H7 (cell line): ENCODE measurements around the gene DDX43. TPM values are rescaled to one million over a fixed set of nuclear protein-coding genes. Genes with fewer than 3 reads are reported as not detected.

Experiments used
- DNase-seq: peaks from one replicate; pipeline ENCODE4 v3.0.0; 2012
- H3K27me3 ChIP-seq: 2 replicates; pipeline ENCODE4 v1.6.0; 2011; ENCODE audit warnings: mild to moderate bottlenecking, low read length; ENCODE audit not compliant: control insufficient read depth, insufficient read depth
- H3K36me3 ChIP-seq: replicated peaks from 2 replicates; pipeline ENCODE4 v1.5.1; 2011; ENCODE audit warnings: low read length; ENCODE audit not compliant: control insufficient read depth, insufficient read depth
- H3K4me3 ChIP-seq: 2 replicates; pipeline ENCODE4 v1.5.1; 2011; ENCODE audit warnings: low read depth, mild to moderate bottlenecking, control low read depth, low read length, moderate library complexity; ENCODE audit not compliant: insufficient read depth
- total RNA-seq: library from RNA; depleted of rRNA; stranded (reverse); fragments of >200 nt; shearing (Covaris generic); gene quantifications from 2 replicates; pipeline ENCODE4 v1.2.3, GENCODE V29; 2014; rRNA removed

The DDX43 gene
- total RNA-seq = 0.07 and 0.15 TPM in 2 replicates

DNA sequence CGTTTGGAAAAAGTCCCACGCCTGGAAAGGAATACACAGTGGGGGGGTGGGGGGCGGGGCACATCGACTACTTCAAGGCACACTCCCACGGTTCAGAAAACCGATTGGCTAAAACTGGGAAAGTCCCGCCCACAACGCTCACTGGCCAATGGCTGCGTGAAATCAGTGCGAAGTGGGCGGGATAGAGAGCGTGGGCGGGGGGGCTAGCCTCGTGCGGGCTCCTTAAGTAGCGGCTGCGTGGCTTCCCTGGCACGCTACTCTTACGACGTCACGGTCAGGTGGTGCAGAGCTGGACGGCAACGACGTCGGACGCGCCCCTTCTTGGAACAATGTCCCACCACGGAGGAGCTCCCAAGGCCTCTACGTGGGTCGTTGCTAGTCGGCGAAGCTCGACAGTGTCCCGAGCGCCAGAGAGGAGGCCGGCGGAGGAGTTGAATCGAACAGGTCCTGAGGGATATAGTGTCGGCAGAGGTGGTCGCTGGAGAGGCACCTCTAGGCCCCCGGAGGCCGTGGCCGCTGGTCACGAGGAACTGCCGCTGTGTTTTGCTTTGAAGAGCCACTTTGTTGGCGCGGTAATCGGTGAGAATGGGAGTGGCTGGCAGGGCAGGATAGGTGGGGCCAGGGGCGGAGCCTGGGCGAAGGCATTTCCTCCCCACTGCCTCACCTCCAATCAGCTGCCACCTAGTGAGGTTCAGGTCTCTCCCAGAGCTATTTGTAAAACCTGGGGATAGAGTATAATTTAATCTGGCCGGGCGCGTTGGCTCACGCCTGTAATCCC is at the start of gene DDX43:
Gene DDX43 (plus strand): TSS at position 252 of the 778 bp plus-strand sequence. CDS start 78 bp downstream, at position 330.
- Histone ChIP-seq H3K27me3 (no peaks in the 10 kb centered on the region), H3K36me3 (no peaks in the 10 kb centered on the region), H3K4me3 (no peak within 1 kb of the TSS)
- DNase-seq = peak; percentile 65

DNA sequence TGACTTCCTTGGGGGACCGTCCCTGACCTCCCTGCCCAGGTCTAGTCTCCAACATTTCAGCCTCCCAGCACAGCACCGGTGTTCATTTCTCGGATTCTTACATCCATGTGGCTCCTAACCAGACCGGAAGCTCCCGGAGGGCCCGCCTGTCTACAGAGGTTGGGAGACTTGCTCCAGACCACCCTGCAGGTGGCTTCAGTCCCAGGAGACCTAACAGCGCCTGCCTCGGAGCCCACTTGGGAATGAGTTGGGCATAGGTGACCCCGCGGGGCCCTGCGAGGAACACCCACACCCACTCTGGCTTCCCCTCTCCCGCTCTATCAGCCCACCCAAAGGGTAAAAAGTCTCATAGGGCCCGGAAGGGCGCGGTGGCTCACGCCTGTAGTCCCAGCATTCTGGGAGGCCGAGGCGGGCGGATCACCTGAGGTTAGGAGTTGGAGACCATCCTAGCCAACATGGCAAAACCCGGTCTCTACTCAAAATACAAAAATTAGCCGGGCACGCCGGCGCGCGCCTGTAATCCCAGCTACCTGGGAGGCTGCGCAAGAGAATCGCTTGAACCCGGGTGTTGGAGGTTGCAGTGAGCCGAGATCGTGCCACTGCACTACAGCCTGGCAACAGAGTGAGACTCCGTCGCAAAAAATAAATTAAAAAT is 46.0 kb upstream of the DDX43 start:
- no peaks in the 10 kb centered on the region for H3K36me3 ChIP-seq
- no peaks in the 10 kb centered on the region for H3K27me3 ChIP-seq
- peak; percentile 61 for DNase-seq
- H3K4me3 ChIP-seq = no peak overlapping the region

DNA sequence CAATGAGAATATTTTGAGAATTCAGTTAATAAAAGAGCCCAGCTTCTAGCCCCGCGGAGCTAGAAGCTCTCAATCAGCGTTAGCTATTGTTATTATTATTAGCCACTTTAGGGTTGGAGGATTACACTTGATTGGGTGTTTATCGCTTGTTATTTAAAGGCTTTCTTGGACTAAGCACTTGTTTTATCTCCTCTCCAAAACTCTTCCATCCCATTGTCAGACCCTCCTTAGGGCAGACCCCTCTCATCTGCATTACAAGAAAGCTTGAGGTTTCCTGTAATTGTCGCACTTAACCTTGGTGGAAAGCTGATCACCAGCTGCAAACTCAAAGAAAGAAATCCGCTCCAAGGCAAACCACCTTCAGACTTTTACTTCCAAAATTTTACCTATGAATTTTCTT is 45.3 kb upstream of the DDX43 start:
- peak; percentile 85 for DNase-seq
- Histone ChIP-seq H3K4me3 (no peak overlapping the region), H3K27me3 (no peaks in the 10 kb centered on the region), H3K36me3 (no peaks in the 10 kb centered on the region)

DNA sequence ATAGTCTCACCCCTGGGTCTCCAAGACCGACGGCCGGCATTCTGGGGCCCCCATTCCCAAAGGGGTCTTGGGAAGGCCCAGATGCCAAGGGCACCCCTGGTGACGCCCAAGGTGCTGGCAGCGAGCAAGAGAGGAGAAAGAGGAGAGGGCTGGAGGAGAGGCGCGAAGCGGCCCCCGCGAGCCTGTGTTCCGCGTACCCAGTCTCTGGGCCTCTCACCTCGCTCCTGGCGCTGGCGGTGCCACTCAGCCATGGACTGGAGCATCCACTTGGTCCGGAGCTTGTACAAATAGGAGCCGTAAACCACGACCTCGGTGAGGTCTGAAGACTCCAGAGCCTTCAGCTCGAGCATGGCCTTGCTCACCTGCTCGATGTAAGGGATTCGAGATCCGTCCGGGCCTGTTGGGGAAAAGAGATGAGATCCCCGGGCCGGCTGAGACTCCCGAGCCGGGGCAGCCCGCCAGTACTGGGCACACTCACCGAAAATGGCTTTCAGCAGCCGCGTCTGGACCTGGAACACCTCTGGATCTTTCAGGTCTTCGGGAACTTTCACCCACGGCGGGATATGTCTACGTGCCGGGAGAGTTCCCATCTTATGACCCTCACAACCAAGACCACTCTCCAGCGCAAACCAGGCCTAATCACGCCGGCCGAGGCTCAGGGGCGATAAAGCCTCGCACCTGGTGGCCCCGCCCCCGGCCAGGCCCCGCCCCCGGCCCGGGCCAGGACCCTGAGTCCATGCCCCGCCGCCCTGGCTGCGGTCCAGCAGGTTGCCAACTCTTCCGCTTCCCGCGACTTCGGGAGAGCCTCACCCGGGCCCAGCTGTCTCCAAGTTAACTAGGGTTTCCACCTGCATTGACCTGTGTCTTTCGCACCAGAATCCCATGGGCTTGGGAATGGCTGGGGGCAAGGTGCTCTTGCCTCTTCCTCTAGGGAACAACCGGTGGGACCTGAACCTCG is 40.7 kb upstream of the DDX43 start, which contains the start of gene DPPA5:
Gene DPPA5 (minus strand): TSS at position 641 of the 958 bp plus-strand sequence. CDS start 51 bp downstream, at position 590.
- Histone ChIP-seq H3K36me3 (no peaks in the 10 kb centered on the region), H3K27me3 (no peaks in the 10 kb centered on the region), H3K4me3 (no peak within 1 kb of the TSS)
- DNase-seq = peak; percentile 60

DNA sequence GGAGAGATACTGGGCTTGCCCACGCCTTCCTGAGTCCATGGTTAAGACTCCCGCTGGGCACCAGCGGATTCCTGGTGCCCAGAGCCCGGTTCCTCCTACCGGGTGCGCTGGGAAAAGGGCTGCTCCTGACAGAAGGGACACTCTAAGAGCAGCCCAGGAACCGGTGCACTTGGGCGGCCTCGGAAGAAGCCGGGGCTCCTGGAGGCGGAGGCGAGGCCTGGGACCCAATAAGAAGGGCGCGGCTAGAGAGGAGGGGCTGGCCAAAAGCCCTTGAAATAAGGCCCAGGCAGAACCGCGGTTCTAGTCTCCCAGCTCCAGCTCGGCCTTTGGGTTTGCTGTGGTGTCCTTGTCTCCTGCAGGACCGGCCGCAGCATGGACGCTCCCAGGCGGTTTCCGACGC is 32.3 kb upstream of the DDX43 start, which contains the start of gene KHDC3L:
Gene KHDC3L (plus strand): TSS at position 301 of the 400 bp plus-strand sequence. CDS start 72 bp downstream, at position 373.
- Histone ChIP-seq H3K36me3 (no peaks in the 10 kb centered on the region), H3K27me3 (no peaks in the 10 kb centered on the region), H3K4me3 (no peak within 1 kb of the TSS)
- DNase-seq = peak; percentile 46

DNA sequence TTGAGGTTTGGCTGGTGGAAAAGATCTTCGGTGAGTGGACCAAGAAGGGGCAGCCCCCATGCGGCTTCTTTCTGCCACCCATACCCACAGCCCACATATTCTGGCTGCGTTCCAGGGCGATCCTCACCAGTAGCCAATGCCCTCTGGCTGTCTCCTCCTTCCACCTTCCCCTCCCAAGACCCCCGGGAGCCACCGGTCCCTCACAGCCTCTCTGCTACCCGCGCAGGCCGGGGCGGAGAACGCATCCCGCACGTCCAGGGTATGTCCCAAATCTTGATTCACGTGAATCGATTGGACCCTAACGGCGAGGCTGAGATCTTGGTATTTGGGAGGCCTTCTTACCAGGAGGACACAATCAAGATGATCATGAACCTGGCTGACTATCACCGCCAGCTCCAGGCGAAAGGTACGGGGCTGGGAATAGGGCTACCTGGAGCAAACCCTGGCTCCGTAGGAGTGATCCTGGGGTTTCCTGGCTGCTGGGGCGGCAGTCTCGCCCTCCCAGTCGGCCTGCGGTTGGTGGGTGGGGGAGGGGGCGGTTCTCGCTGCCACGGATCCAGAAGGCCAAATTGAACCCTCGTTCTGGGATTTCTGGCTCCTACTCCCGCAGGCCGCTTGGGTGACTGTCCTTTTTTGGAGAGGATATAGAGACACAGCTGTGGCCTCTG is 31.6 kb upstream of the DDX43 start:
- Histone ChIP-seq H3K4me3 (no peak overlapping the region), H3K27me3 (no peaks in the 10 kb centered on the region), H3K36me3 (no peaks in the 10 kb centered on the region)
- DNase-seq = peak; percentile 40

DNA sequence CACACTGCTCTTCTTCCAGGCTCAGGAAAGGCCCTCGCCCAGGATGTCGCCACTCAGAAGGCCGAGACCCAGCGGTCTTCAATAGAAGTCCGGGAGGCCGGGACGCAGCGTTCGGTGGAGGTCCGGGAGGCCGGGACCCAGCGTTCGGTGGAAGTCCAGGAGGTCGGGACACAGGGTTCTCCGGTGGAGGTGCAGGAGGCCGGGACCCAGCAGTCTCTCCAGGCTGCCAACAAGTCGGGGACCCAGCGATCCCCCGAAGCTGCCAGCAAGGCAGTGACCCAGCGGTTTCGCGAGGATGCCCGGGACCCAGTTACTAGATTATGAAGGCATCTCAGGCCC is 31.1 kb upstream of the DDX43 start:
- H3K36me3 ChIP-seq = no peaks in the 10 kb centered on the region
- DNase-seq = no peak
- no peak overlapping the region for H3K4me3 ChIP-seq
- no peaks in the 10 kb centered on the region for H3K27me3 ChIP-seq

DNA sequence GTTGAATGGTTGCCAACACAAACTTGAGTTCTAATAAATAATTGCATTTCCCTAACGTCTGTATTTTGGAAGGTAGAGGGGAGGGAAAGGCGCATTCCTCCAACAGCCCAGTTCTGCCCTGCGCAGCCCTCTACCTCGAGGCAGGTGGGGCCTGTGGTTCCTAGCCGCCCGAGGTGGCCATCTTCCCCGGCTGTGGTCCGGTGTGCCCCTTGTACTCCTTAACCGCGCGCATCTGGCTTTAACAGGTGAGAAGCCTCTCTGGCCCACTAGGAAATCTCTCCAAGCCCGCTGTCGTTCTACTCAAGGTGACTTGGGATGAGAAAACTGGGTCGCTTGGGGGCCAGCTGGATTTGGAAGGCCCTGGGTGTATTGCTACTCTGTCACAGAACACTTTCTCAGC is 30.5 kb upstream of the DDX43 start:
- Histone ChIP-seq H3K4me3 (no peak overlapping the region), H3K36me3 (no peaks in the 10 kb centered on the region), H3K27me3 (no peaks in the 10 kb centered on the region)
- DNase-seq = no peak

DNA sequence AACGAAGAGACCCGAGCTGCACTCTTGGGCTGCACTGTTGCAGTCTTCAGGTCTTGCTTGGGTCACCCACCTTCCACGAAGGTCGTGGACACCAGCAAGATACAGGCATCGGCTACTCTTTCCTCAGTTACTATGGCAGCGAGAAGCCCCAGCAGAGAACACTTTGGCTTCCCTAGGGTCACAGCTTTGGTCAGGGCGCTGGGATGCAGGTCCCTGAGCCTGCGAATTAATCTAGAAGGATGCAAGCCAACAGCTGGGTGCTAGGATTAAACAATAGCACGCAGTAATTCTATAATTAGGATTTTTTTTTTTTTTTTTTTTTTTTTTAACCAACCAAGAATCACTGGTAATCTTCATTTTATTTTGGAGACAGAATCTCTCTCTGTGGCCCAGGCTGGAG is 30.1 kb upstream of the DDX43 start:
- DNase-seq = no peak
- Histone ChIP-seq H3K4me3 (no peak overlapping the region), H3K27me3 (no peaks in the 10 kb centered on the region; the same call in 1 of the 2 replicates), H3K36me3 (no peaks in the 10 kb centered on the region)

DNA sequence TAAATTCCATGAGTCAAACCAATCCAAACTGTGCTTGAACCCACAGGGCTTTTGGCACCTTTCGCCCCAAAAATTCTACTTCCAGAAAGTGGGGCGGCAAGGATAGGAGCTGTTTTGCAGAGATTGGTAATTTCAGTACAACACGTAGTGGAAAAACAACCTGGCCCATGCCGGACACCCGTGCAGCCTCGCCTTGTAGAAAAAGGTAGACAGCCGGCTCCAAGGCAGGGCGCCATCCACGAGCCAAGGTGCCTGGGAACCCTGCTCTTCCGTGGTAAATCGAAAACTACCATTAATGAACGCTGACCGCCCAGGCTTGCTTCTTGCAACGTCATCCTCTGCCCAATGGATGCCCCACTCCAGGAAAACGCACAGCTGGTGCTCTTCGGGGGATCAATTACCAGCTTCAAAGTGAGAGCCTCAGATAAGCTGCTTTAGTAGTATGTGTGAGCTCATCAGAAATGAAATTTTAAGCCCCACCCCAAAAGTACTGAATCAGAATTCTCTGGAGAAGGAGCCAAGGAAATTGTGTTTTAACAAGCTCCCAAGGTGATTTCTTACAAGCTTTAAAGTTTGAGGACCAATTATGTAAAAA is 26.8 kb upstream of the DDX43 start:
- no peak overlapping the region for H3K4me3 ChIP-seq
- peak; percentile 37 for DNase-seq
- H3K27me3 ChIP-seq = no peaks in the 10 kb centered on the region; the same call in 1 of the 2 replicates
- no peaks in the 10 kb centered on the region for H3K36me3 ChIP-seq

DNA sequence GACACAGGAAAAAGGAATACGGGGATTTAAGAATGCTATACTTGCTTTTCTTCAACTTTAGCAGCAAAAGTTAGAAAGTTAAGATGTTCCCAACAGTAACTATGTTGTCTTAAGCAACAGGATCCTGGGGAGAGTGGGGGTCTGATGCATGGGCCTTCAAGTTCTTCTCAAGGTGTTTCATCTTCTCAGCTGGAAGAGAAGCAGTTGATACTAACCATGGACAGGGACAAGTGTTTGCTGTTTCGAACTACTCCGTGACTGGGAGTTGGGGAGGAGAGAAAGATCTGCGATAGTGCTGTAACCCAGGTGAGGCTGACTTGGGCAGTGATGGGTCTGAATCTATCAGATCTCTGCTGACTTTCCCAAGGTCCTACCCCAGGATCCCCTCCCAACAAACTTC is 26.0 kb upstream of the DDX43 start:
- no peaks in the 10 kb centered on the region; the same call in 1 of the 2 replicates for H3K27me3 ChIP-seq

DNA sequence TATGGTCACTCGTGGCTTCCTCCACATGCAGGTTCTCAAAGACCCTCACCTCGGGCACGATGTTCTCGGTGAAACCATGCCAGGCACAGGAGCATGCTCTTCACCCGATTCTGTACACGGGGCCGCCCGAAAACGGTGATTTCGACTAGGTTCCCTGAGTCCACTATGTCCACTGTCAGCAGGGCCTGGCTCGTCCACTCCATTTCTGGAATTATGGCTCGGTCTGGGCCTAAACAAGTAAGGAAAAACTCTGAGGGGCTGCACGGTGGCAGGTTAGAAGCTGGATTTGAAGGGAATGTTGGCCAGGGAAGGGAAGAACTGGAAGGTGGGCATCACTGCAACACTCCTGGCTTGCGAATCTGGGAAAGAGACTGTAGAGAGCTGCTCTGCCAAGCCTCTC is 25.5 kb upstream of the DDX43 start:
- no peak for DNase-seq
- Histone ChIP-seq H3K36me3 (no peaks in the 10 kb centered on the region), H3K4me3 (no peak overlapping the region), H3K27me3 (no peaks in the 10 kb centered on the region; the same call in 1 of the 2 replicates)

More for the DNA sequence above, 26.0 kb upstream of the DDX43 start:
- Histone ChIP-seq H3K4me3 (no peak overlapping the region), H3K36me3 (no peaks in the 10 kb centered on the region)
- no peak for DNase-seq

DNA sequence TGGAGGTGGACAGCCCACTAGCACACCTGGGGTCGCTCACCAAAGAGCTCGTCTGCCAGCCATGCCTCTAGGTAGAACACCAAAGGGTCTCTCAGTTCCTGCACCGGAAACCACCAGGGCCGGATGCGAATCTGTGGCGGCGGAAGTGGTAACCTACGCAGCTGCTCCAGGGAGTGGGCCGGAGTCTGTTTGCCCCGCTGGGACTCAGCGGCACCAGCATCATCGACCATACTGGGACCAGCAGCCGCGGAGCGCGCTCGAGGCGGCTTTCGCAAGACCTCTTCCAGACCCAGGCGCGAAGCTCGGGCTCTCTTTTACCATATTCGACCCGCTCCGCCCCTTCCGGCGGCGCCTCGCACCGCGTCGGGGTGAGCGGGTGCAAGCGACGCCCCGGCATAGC is 25.1 kb upstream of the DDX43 start, which contains the start of gene OOEP:
Gene OOEP (minus strand): TSS at position 335 of the 400 bp plus-strand sequence. CDS start 105 bp downstream, at position 230.
- no peaks in the 10 kb centered on the region for H3K36me3 ChIP-seq
- H3K27me3 ChIP-seq = no peaks in the 10 kb centered on the region; the same call in 1 of the 2 replicates
- no peak within 1 kb of the TSS for H3K4me3 ChIP-seq
- DNase-seq = no peak
